Measurements from ENCODE around the gene PRKACA.

The PRKACA gene

DNA sequence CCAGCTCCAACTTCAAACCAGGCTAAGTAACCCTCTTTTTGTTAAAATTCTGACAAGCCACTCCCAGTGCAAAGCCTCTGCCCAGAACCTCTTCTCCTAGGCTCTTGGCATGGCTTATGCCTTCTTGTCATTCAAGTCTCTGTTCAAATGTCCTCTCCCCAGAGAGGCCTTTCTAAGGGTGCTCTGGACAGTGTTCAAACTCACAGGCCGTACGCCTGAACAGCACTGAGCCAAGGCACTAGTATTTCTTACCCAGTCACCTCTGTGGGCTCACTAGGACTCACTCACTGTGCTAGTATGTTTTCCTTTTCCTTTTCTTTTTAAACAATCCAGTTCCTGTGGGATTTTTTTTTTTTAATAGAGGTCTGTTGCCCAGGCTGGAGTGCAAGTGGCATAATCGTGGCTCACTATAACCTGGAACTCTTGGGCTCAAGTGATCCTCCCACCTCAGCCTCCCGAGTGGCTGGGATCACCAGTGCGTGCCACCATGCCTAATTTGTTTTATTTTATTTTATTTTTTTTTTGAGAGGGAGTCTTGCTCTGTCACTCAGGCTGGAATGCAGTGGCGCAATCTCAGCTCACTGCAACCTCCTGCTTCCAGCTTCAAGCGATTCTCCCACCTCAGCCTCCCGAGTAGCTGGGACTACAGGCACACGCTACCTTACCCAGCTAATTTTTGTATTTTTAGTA, 21.2 kb upstream of the PRKACA start:
- DNase-seq (ENCODE audit: low read depth) = peak; percentile 53
- no peak overlapping the region for H3K4me3 ChIP-seq (ENCODE audit: low read depth, low read length)
- TF ChIP-seq, protein P1, sequence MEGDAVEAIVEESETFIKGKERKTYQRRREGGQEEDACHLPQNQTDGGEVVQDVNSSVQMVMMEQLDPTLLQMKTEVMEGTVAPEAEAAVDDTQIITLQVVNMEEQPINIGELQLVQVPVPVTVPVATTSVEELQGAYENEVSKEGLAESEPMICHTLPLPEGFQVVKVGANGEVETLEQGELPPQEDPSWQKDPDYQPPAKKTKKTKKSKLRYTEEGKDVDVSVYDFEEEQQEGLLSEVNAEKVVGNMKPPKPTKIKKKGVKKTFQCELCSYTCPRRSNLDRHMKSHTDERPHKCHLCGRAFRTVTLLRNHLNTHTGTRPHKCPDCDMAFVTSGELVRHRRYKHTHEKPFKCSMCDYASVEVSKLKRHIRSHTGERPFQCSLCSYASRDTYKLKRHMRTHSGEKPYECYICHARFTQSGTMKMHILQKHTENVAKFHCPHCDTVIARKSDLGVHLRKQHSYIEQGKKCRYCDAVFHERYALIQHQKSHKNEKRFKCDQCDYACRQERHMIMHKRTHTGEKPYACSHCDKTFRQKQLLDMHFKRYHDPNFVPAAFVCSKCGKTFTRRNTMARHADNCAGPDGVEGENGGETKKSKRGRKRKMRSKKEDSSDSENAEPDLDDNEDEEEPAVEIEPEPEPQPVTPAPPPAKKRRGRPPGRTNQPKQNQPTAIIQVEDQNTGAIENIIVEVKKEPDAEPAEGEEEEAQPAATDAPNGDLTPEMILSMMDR (conservative IDR thresholded peaks at IDR 0.05; ENCODE audit: low read depth, low read length) = no peak

DNA sequence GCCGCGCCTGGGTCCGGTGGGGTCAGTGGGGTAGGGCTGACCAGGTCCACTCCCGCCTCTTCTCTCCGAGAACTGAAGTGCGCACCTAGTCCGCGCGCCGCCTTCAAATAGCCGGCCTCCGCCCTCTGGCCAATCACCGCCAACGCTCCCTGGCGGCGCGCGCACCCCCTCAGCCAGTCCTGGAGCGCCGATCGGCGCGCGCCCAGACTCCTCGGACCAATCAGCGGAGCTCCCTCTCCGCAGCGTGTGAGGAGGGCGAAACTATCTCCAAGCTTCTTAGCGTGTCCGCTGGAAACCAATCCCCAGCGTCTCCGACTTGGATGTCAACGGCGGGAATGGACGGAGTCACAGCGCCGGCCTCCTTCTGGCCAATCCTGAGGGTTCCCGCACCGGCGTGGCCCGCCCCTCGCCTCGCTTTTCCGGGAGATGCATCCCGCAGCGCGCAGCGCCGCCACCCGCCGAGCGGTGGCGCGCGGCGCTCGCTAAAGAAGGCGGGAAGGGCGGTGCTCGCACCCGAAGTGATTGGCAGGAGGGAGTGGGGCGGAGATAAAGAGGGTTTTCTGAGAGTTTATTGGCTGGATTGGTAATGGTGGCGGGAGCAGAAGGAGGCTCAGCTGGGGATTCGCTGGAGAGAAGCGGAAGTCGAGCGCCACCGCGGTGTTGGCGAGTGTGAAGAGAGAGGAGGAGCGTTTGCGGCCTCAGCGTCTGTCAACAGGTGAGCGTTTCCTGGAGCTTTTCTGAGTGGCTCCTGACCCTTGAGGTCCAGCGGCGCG, 19.1 kb upstream of the PRKACA start, which contains the start of gene ASF1B:
Gene ASF1B, minus strand, starts transcription at position 81 of the 773 bp plus-strand sequence. CDS start 133 bp downstream, outside the sequence.
- peak within 1 kb of the TSS; percentile 79 for H3K4me3 ChIP-seq (ENCODE audit: low read depth, low read length)
- TF ChIP-seq, protein P1 (conservative IDR thresholded peaks at IDR 0.05; ENCODE audit: low read depth, low read length) = peak; percentile 50
- peak; percentile 100 for DNase-seq (ENCODE audit: low read depth)

DNA sequence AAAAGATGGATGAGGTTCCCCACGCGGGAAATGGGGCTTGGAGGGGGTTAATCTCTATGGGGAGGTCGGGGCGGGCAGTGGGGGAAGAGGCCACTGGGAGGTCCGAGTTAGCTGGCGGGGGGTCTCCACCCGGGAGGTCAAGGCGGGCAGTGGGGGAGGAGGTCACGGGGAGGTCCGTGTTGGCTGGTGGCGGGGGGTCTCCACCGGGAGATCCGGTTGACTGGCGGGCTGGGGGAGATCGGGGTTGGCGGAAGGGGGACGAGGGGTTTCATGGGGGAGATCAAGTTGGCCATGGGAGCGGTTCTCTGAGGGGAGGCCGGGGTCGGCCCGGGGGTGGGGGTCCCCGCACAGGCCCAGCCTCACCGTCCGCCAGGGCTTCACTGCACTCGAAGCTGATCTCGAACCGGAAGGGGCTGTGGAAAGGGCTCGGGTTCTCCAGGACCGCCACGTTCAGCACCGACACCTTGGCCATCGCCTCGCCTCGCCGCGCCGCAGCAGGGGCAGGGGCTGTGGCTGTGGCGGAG, 18.5 kb upstream of the PRKACA start:
- H3K4me3 ChIP-seq (ENCODE audit: low read depth, low read length) = peak overlapping the region; percentile 79
- no peak for DNase-seq (ENCODE audit: low read depth)
- TF ChIP-seq, protein P1 (conservative IDR thresholded peaks at IDR 0.05; ENCODE audit: low read depth, low read length) = no peak

DNA sequence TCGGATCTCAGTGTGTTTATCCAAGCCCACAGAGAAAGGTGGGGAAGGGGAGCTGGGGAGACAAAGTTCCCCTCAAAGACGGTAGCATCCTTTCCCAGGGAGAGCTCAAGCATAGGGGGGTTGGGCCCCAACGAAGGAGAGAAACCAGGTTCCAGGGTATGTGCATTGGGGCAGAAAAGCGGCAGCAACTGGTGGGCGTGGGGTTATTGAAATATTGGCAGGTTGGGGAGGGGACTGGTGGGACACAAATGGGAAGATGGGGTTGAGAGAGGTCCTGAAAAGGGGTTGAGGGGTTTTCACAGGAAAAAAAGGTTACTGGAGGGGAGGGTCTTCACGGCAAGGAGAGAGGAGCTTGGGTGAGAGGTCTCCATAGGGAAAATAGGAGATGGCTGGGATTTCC, 17.8 kb upstream of the PRKACA start:
- no peak overlapping the region for H3K4me3 ChIP-seq (ENCODE audit: low read depth, low read length)
- TF ChIP-seq, protein P1 (conservative IDR thresholded peaks at IDR 0.05; ENCODE audit: low read depth, low read length) = no peak
- no peak for DNase-seq (ENCODE audit: low read depth)

DNA sequence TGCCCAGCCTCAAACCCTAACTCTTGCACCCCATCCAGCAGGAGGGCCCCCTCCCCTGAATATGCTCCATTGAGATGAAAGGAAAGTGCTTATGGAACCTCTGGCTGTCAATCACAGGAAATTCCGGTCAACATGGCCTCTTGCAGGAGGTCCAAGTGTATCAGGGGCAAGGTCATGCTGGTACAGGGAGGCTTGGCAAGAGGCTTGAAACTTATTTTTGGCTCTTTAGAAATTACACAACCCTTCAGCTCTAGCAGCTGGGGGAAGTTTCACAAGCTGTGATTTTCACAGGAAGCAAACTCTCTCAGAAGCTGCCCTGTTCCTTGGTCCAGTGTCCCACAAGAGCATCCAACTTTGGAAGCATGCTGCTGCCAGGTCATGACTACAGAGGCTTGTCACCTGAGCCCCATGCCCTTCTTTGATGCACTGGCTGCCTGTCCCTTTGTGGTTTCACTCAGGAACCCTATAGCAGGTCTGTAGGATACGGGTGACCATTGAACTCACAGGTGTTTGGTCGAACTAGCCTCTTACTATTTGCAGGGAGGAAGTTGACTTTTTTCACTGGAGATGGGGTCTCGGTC, 10.5 kb upstream of the PRKACA start:
- peak; percentile 33 for DNase-seq (ENCODE audit: low read depth)
- TF ChIP-seq, protein P1 (conservative IDR thresholded peaks at IDR 0.05; ENCODE audit: low read depth, low read length) = no peak
- no peak overlapping the region for H3K4me3 ChIP-seq (ENCODE audit: low read depth, low read length)

DNA sequence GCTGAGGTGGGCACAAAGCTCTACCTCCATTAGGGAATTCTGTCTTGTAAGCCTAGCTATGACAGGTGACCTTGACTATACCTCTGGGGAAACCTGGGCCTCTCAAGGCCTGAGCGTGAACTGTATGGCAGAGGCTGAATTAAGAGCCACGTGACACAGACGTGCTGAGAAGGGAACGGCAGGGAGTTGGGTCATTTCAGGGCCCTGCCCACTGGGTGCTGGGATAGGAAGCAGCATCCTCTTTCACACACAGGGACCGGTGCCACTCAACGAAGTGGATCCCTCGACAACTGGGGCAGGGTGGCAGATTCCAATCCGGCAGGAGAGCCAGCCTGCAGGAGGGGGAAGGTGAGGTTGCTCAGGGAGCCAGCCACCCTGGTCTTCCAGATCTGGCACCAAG, 9.6 kb upstream of the PRKACA start:
- no peak overlapping the region for H3K4me3 ChIP-seq (ENCODE audit: low read depth, low read length)
- no peak for DNase-seq (ENCODE audit: low read depth)
- TF ChIP-seq, protein P1 (conservative IDR thresholded peaks at IDR 0.05; ENCODE audit: low read depth, low read length) = no peak
